HG03442 (cell line): ENCODE results near the gene NMD3.
"Not testable (repeated sequence)": the region's sequence is repeated elsewhere in the genome, so short reads cannot be mapped to it uniquely, and the experiment has no call there.

Experiments used
- ATAC-seq: cut with Tn5 transposase; IDR thresholded peaks from one replicate; pipeline ENCODE4 v1.9.1; 2021; ENCODE audit warnings: mild to moderate bottlenecking, moderate library complexity; ENCODE audit not compliant: unreplicated experiment

NMD3 gene

DNA sequence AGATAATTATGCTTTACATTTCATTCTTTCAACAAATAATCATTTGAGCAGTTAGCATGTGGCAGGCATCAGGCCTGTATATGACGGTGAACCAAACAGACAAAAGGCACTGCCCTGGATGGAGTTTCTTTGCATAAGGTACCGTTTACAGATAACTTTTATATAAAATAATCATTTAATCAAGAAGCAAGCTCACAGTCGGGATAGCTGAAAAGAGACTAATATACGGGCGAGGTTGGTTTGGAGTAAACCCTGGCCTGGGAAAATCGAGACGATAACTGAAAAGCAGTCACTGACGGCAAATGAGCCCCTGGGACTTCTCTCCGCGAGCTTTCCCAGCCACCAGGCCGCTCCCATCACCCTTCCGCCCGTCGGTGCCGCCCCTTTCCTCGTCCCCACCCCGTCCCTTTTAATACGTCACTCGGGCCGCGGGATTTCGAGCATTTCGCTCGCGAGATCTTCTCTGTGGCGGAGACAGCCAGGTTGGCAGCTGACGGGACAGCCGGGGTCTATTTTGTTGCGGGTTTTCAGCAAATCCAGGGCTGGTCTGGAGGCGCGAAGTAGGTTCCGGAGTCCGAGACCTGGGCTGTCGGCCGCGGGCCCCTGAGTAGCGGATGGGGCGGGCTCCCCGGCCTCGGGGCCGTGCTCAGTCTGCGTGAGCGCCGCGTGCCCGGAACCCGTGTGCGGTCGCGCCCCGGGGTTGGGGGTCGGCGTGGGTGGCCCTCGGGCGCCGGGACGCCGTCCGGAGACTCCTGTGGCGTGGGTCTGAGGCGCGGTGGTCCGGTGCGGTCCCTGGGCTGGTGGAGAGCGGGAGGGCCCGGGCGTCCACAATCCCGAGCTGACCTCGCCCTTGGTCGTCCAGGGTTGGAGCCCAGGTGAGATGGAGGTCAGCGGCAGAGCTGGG lies at the start of gene NMD3:
Gene NMD3 (plus strand): TSS at position 462 of the 904 bp plus-strand sequence. CDS start 703 bp downstream, outside the sequence.
- ATAC-seq: peak; percentile 98

DNA sequence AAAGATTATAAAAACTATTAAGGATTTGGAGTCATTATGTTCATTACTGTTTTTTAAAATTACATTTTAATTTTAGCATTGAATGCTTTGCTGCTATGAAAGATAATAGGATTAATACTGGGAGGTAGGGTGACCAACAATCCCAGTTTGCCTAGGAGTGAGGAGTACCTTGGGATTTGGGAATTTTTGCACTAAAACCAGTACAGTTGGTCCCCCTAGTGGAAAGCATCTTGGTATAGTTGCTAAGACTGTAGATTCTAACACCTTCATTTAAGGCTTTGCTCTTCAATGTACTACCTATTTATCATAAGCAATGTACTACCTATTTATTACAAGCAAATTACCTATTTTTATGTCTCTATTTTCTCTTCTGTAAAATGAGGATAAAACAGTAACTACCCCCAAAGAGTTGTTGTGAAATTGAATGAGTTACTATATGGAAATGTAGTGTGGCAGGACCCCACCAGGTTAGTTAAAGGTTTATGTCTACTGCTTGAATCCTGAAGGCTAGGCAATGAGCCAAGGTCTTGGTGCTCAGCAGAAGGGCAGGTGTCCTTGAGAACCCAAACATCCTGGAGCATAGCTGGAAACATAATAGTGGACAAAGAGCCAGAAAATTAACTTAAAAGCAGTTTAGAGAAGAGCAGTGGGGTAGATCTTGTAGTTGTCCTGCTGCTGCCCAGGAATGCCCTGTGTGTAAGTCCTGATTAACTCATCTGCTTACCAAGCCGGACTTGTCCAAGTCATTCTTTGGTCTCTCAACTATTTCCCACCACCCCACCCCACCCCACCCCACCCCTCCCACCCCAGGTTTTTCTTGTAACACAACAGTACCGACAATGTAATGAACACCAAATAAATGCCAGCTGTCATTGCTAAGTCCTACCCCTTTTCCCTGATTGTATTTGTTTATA lies 49.2 kb upstream of the NMD3 start:
- ATAC-seq: no peak

DNA sequence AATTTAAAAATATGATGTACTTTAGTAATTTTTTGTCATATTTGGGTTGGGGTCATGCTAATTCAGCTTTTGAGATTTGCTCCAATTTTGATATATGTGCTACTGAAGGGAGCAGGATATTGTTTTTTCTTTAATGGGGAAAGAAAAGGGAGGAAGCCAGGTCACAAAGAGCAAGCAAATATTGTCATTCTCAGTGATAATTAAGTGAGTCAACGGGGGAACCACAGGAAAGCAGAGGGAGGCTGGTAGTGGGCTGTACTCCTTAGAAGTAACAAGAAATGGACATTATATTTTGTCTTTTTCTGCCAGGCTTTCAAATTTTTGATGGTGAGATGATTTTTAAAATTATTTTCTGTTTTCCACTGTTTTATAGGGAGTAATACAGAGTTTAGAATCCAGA lies 45.6 kb upstream of the NMD3 start:
- no peak for ATAC-seq

DNA sequence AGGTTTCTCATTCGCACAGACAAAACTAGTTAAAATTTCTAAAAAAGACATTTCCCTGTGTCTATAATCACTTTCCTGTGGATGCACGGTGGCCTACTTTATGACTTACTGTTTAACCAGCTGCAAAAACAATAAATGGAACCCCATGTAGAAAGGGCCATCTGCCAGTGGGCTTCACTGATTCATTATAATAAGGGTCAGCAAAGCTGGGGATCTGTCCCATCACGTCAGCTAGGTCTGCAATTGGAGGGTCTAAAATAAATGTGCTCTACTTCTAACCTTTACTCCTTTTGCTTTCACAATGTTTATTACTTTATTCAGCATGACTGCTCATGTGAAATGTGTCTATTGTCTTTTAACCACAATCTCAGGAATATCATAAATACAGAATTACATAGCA lies 43.1 kb upstream of the NMD3 start:
- ATAC-seq: no peak

DNA sequence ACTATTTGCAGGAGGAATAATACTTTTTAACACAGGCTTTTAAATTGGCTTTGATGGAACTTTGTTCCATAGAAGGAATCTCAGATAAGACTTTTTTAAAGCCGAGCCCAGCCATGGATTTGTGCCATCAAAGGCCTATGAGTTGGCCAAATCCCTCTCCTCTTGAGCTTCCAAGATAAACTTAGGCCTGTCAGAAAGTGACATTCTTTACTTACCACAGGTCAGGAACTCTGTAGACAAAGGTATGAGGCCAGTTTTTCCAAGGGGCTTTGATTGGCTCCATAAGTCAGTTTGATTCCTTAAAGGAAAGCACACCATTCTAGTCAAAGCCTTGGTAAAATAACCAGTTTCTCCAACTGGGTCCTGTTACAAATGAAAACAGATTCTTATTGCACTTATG lies 39.7 kb upstream of the NMD3 start:
- not testable (repeated sequence) for ATAC-seq

DNA sequence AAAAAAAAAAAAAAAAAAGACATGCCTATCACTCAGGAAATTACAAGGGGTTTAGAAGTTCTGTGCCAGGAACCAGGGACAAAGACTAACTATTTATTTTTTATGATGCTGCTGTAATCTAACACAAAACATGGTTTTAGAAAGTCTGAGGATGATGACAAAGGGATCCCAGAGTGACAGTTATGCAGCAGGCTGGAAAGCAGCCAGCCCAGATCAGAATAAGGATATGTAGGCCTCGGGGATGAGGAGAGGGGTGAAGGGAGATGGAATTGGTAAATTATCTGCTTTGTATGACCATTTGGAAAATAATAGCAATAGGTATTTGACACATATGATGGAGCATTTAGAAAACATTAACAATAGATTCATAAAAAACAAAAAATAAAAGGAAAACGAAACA lies 34.1 kb upstream of the NMD3 start:
- no peak for ATAC-seq

DNA sequence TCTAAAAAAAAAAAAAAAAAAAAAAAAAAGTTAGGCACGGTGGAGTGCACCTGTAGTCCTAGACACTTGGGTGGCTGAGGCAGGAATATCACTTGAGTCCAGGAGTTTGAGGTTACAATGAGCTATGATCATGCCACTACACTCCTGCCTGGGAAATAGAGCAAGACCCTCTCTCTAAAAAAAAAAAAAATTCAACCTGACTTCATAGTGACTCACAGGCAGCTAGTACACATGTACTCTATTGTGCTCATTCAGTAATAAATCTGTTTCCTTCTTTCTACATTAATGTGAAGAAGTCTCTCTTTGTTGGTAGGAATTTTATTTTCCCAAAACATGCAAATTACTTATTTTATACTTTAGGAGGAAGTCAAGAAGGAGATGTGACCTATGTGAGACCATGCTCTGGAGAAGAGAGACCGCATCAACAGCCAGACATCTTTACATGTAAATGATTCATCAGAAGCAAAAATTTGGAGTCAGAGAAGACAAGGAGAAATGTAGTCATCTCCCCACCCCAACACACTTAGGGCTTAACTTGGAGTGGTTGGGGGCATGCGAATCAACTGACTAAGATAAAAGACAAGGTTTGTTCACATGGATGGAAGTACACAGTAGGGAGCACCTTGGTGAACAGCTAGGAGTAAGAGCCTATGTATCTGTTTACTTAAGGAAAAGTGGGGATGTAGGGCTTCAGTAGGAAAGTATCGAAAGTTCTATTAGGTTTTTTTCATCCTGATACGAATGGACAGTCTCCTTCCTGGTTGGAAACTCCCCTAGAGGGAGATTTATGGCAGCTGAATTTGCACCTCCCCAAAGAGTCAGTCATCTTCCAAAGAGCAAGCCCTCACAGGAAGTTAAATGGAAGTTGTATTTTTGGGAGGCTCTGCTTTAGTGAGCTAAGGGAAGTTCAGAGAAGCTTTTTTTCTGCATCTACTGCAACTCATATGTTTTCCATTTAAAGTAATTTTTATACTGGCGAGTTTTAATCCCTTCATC lies 23.0 kb upstream of the NMD3 start:
- ATAC-seq: no peak

DNA sequence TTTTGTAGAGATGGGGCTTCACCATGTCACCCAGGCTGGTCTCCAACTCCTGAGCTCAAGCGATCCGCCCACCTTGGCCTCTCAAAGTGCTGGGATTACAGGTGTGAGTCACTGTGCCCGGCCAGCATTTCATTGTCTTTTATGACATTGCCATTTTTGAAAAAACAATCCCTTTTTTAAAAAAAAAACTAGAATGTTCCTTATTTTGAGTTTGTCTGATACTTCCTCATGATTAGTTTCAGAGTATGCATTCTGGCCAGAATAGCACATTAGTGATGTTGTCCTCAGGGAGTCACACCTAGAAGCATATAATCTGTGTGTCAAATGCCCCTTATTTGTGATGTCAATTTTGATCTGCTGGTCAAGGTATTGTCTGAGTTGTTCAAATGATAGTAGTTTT lies 21.2 kb upstream of the NMD3 start:
- ATAC-seq: no peak

DNA sequence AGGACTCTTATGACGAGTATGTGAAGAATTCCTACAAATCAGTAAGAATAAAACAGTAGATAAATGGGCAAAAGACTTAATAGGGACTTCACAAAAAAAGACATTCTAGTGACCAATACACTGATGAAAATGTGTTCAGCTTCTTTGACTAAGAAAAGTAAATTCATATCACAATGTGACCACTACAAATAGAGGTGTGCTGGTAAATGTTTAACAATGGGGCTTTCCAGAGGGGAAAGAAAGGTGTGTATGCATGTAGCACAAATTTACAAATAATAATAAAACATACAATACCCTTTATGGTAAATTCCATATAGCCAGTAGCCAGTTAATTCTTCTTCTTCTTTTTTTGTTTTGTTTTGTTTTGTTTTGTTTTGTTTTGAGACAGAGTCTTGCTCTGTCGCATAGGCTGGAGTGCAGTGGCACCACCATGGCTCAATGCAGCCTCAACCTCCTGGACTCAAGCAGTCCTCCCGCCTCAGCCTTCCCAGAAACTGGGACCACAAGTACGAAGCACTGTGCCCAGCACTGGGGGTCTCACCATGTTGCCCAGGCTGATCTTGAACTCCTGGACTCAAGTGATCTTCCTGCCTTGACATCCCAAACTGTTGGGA lies 17.5 kb upstream of the NMD3 start:
- peak; percentile 61 for ATAC-seq

DNA sequence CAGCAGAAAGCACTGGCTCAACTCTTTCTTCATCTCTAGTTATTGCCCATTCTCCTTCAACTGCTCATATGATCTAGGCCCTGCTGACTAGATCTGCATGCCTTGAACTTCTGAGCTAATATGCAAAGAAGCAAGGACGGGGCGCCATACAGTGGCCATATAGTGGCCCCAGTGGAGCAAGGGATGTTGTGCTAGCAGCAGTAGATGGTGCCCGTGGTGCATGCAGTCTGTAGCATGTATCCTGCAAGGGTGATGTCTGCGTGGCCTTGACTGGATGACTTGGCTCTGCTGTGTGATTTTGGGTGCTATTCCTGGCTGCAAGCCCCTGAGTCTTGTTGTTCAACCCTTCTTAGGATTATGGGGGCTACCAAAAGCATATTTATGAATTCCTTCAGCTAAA lies 12.2 kb upstream of the NMD3 start:
- no peak for ATAC-seq

DNA sequence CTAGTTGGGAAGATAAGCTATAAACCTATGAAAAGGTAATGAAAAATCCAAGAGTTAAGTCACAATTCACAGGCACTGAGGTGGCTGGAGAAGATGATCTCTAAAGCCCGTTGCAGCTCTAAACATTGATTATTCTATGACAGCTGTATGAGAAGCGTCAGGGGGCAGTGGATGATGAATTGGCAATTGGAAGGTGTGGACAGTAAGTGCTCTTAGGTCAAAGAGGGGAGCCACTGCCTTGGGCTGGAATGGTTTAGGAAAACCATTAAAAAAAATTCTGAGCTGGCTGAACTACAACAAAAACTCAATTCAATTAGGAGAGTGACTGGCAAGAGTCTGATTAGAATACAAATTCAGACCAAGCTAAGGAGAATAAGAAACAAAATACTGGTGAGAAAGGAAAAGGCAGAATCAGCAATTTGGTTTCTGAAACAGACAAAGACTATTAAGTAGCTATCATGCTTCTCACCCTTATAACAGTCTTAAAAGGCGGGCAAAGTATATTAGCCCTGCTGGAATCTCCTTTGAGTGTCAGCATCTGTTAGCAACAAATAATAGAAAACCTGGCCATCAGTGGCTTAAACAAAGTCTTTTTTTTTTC lies 8.8 kb upstream of the NMD3 start:
- ATAC-seq: no peak

DNA sequence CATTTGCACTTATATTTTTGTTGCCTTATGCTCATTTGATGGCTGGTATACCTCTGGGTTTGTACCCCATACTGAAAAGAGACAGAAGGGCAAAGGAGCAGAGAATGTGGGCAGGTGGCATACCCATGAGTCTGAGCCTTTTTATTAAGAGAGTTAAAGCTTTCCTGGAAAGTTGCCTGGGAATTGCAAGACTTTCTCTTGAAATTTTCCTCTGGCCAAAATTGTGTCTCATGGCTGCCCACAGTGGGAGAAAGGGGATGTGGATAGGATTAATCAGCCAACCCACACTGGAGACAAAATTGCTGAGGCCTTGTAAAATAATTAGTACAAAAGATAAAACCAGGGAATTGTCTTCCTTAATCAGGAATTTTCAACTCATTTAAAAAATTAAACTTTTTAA lies 8.2 kb upstream of the NMD3 start:
- ATAC-seq: no peak

DNA sequence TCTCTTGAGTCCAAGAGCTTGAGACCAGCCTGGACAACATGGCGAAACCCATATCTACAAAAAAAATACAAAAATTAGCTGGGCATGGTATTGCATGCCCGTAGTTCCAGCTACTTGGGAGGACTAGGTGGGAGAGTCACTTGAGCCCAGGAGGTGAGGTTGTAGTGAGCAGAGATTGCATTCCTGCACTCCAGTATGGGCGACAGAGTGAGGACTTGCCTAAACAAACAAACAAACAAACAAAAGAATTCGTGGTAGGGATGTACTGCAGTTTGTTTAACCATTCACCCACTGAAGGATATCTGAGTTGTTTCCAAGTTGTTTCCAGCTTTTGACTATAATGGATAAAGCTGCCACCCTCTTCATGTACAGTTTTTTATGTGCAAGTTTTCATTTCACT lies 7.5 kb upstream of the NMD3 start:
- ATAC-seq: no peak

DNA sequence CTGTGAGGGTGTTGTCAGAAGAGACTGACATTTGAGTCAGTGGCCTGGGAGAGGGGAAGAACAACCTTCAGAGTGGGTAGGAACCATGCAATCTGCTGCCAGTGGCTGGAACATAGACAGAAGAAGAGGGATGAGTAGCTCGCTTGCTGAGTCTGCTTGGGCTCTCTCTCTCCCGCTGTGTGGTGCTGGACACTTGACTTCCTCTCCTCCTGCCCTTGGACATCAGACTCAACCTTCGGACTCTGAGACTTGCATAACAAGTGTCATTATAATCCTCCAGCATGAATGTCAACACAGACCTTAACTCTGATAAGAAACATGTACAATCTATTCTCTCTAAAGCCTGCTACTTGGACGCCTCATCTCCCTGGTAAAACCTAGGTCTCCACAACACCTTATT lies 5.9 kb upstream of the NMD3 start:
- ATAC-seq: no peak

DNA sequence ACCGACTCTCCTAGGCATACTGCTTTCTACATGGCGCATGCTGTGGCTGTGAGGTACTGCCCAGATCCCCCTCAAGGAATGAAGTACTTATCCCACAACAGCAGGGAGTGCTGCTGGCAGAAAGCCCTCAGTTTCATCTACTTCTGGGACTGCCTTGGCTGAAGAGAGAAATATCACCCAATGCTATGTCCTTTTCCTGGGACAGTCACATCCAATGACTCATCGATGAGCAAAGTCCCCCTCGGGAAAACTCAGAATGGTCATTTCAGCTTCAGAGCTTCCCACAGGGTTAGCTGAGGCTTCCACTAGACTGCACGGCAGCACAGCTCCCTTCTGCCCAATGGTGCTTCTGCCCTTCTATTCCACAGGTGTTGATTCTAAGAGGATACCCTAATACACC lies 3.6 kb upstream of the NMD3 start:
- ATAC-seq: no peak

DNA sequence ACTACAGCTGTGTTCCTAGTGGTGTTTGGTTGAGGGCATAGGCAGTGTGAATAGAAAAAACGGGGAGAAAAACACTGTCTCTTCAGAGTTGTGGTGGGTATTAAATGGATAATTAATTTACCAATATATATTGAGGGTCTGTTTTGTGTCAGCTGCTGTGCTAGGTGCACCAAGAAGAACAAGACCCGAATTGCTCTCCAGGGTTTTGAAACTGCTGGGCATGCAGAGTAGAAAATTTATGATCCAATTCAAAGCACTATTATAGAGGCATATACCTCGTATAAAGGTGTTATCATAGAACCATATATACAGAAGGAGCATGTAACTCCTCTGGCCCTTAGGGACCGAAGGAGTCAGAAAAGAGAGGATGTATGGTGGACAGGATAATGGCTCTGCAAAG lies 1.6 kb upstream of the NMD3 start:
- no peak for ATAC-seq

DNA sequence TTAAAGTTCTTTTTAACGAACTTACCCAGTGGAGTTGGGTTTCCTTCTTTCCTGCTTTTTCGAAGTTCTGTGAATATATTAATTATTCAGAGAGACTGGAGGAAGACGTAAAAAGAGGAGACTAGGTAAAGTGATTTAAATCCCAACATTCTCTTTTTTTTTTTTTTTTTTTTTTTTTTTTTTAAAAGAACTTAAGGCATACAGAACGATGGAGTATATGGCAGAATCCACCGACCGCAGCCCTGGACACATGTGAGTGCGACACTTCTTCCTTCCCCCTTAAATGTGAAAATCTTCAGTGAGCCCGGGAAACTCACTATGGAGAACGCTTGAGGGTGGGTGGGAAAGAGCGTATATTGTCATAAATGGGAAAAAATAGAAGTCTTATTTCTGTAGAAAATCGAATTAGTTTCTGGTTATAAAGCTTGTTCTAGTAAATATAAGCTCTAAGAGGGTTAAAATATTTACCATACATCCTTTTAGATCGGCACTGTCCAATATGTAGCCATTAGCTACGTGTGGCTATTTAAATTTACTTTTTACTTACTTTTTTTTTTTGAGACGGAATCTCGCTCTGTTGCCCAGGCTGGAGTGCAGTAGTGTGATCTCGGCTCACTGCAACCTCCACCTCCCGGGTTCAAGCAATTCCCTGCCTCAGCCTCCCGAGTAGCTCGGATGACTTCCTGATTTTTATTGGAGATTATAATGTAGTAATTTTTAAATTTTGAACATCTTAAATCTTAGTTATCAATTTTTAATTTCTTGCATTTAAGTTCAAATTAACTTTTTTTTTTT lies 892 bp downstream of the NMD3 start:
- ATAC-seq: no peak

DNA sequence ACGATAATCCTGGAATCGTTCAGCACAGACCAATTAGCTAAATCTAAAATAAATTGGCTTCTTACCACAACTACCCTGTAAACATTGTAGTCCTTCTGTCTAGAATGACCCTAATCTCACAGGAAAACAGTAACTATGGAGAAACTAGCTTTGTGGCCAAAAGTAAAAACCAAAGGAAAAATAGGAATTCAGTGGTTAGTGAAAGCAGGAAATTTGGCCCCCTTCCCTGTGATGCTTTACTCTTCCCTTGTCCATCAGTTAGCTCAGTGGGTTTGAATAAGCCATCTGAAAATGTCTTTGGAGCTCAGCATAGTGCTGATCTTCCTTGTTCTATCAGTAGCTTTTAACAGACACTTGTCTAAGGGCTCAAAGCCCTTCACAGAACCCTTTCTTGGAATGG lies 1.6 kb downstream of the NMD3 start:
- no peak for ATAC-seq

DNA sequence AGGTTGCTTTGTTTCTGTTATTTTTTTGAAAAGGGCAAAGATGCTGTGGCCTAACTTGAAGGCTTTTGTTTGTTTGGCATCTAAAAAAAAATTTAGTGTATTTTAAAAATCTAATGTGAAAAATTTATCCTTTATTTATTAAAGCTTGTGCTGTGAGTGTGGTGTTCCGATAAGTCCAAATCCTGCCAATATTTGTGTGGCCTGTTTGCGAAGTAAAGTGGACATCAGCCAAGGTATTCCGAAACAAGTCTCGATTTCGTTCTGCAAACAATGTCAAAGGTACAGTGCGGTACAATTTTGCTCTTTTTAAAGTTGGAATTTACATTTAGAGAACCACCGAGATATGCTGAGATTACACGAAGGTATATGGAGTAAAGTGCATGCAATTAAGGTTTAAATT lies 3.7 kb downstream of the NMD3 start:
- ATAC-seq: no peak
